Smooth muscle cell (in vitro differentiated cells): Measurements from ENCODE around the gene IL26. TPM values are rescaled to one million over a fixed set of nuclear protein-coding genes. Genes with fewer than 3 reads are reported as not detected.
"Not testable (repeated sequence)": the region's sequence is repeated elsewhere in the genome, so short reads cannot be mapped to it uniquely, and the experiment has no call there.

Experiments
- DNase-seq: peaks from one replicate; lab custom pipeline; 2025; ENCODE audit not compliant: unreplicated experiment; lab: John Stamatoyannopoulos, UW
- H2AFZ ChIP-seq: fragments of 200-600 bp; sonication (generic); 2 replicates; pipeline ENCODE4 v1.6.0; 2016; ENCODE audit warnings: antibody characterized with exemption, low read depth, mild to moderate bottlenecking
- H3F3A ChIP-seq: fragments of 200-600 bp; sonication (generic); 2 replicates; pipeline ENCODE4 v1.6.0; 2017; ENCODE audit warnings: antibody characterized with exemption, low read depth
- H3K27ac ChIP-seq: fragments of 200-600 bp; sonication (generic); 2 replicates; pipeline ENCODE4 v1.5.1; 2016; ENCODE audit warnings: low read depth, mild to moderate bottlenecking
- H3K27me3 ChIP-seq: fragments of 200-600 bp; sonication (generic); 2 replicates; pipeline ENCODE4 v1.6.1; 2016; ENCODE audit warnings: low read depth, mild to moderate bottlenecking
- H3K36me3 ChIP-seq: fragments of 200-600 bp; sonication (generic); 2 replicates; pipeline ENCODE4 v1.5.1; 2016; ENCODE audit warnings: low read depth
- H3K4me1 ChIP-seq: fragments of 200-600 bp; sonication (generic); 2 replicates; pipeline ENCODE4 v1.5.1; 2016; ENCODE audit warnings: low read depth
- H3K4me2 ChIP-seq: fragments of 200-600 bp; sonication (generic); 2 replicates; pipeline ENCODE4 v1.6.0; 2016; ENCODE audit warnings: mild to moderate bottlenecking
- H3K4me3 ChIP-seq: fragments of 200-600 bp; sonication (generic); 2 replicates; pipeline ENCODE4 v1.5.1; 2016; ENCODE audit warnings: mild to moderate bottlenecking
- H3K79me2 ChIP-seq: fragments of 200-600 bp; sonication (generic); 2 replicates; pipeline ENCODE4 v1.6.0; 2016; ENCODE audit warnings: low read depth, mild to moderate bottlenecking
- H3K9ac ChIP-seq: fragments of 200-600 bp; sonication (generic); 2 replicates; pipeline ENCODE4 v1.6.0; 2016; ENCODE audit warnings: low read depth
- H3K9me3 ChIP-seq: fragments of 200-600 bp; sonication (generic); replicated peaks from 2 replicates; pipeline ENCODE4 v1.5.1; 2016; ENCODE audit warnings: low read depth
- H4K20me1 ChIP-seq: fragments of 200-600 bp; sonication (generic); 2 replicates; pipeline ENCODE4 v1.6.0; 2016; ENCODE audit warnings: low read depth
- CTCF ChIP-seq: fragments of 200-600 bp; sonication (generic); IDR thresholded peaks from 2 replicates; pipeline ENCODE4 v1.5.1; 2017; ENCODE audit warnings: borderline replicate concordance, mild to moderate bottlenecking, antibody characterized with exemption; ENCODE audit not compliant: insufficient read depth, poor library complexity, severe bottlenecking
- WGBS: methylation state at CpG from one replicate; pipeline ENCODE4 v1.1.7; 2016; ENCODE audit warnings: low lambda C conversion rate; 5-methylcytosine and 5-hydroxymethylcytosine counted together
- polyA plus RNA-seq: library from polyadenylated mRNA; unstranded; fragments of >200 nt; fragmentation: Nextera tagmentation; extraction: Ambion mirVana; gene quantifications from 2 replicates; pipeline ENCODE4 v1.2.1, GENCODE V29; 2016
- total RNA-seq: library from RNA; depleted of rRNA; stranded (reverse); fragments of >200 nt; gene quantifications from 2 replicates; pipeline ENCODE4 v1.2.3, GENCODE V29; 2014

Gene IL26
- total and polyA plus RNA-seq, 2 experiments from 2014 or later = not detected

- no peak overlapping the region for H3K27ac ChIP-seq
- no peaks in the 10 kb centered on the region for H3F3A ChIP-seq
- H3K36me3 ChIP-seq = no peaks in the 10 kb centered on the region
- no peaks in the 10 kb centered on the region for H3K79me2 ChIP-seq
- no peak overlapping the region for H2AFZ ChIP-seq
- peaks cover 11% of the 10 kb centered on the region for H3K27me3 ChIP-seq
- TF ChIP-seq CTCF = no peak
- peaks cover 4% of the 10 kb centered on the region for H3K4me1 ChIP-seq
- no peak overlapping the region for H3K4me2 ChIP-seq
- no peak overlapping the region for H3K4me3 ChIP-seq
- 65% methylated on average over 6 of the region's 6 CpGs for WGBS
- DNase-seq = no peak
- H3K9ac ChIP-seq = no peak overlapping the region
- no peaks in the 10 kb centered on the region for H4K20me1 ChIP-seq
- no peaks in the 10 kb centered on the region for H3K9me3 ChIP-seq
Measured at GRCh38 chr12:68222326-68222725, 3.3 kb downstream of the IL26 start.

GRCh38 chr12:68221497-68221896 lies 4.1 kb downstream of the IL26 start:
- 97% methylated on average over 1 of the region's 1 CpG for WGBS

GRCh38 chr12:68210875-68211274 lies 14.7 kb downstream of the IL26 start:
- Histone ChIP-seq H3K27me3 (no peaks in the 10 kb centered on the region), H3K36me3 (no peaks in the 10 kb centered on the region), H4K20me1 (no peaks in the 10 kb centered on the region), H3K9ac (no peak overlapping the region), H3K4me3 (no peak overlapping the region), H3K27ac (no peak overlapping the region), H3F3A (peaks cover 3% of the 10 kb centered on the region), H3K4me2 (no peak overlapping the region), H3K9me3 (no peaks in the 10 kb centered on the region), H3K4me1 (peaks cover 5% of the 10 kb centered on the region), H2AFZ (no peak overlapping the region), H3K79me2 (no peaks in the 10 kb centered on the region)
- no peak for TF ChIP-seq CTCF
- WGBS = 81% methylated on average over 2 of the region's 2 CpGs
- DNase-seq = no peak

More at GRCh38 chr12:68221497-68221896, 4.1 kb downstream of the IL26 start:
- Histone ChIP-seq H3F3A (no peaks in the 10 kb centered on the region), H3K79me2 (no peaks in the 10 kb centered on the region), H3K27me3 (peaks cover 11% of the 10 kb centered on the region), H2AFZ (no peak overlapping the region), H3K9me3 (no peaks in the 10 kb centered on the region), H3K27ac (no peak overlapping the region), H3K4me3 (no peak overlapping the region), H4K20me1 (no peaks in the 10 kb centered on the region), H3K4me1 (peaks cover 4% of the 10 kb centered on the region), H3K9ac (no peak overlapping the region), H3K36me3 (no peaks in the 10 kb centered on the region), H3K4me2 (no peak overlapping the region)
- DNase-seq = no peak
- TF ChIP-seq CTCF = no peak

- DNase-seq, H3K27me3 ChIP-seq, H3K4me1 ChIP-seq, H3K4me3 ChIP-seq, H3K9me3 ChIP-seq, H3F3A ChIP-seq, H3K79me2 ChIP-seq, H2AFZ ChIP-seq, H3K36me3 ChIP-seq, H3K9ac ChIP-seq, H4K20me1 ChIP-seq: not testable (repeated sequence)
- Histone ChIP-seq H3K4me2 (peak overlapping the region; percentile 62), H3K27ac (peak overlapping the region; percentile 51)
- 25% methylated on average over 12 of the region's 12 CpGs for WGBS
Measured at GRCh38 chr12:68209048-68209728, 16.4 kb downstream of the IL26 start.
